Measurements from ENCODE around the gene TTC28.

Gene TTC28

GRCh38 chr22:28048529-28048928 is 631.1 kb downstream of the TTC28 start:
- no peak overlapping the region for H3K4me3 ChIP-seq (ENCODE audit: low read depth in 1 of 2, low read length in 2 of 2)
- no peak overlapping the region for H3K27ac ChIP-seq (ENCODE audit: low read length)

DNA sequence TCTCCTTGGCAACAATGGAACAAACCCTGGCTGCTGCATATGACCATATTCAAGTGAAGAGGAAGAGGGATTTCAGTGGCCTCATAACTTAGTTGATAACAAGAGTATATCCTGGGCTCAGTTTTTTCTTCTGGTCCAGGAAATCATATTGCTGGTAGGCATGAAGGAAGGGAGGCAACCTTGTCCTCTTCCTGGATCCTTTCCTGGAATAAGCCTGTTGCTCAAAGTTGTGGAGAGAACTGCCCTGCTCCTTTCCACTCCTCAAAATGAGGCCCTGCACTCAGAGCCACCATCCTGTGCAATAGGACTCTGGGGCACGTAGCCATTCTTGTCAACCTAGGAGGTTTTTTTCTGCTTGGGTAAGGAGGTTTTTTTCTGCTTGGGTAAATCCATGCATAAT is 631.9 kb downstream of the TTC28 start:
- H3K9me3 ChIP-seq (ENCODE audit: control insufficient read depth in 1 of 2, low read length in 2 of 2): no peaks in the 10 kb centered on the region
- no peak overlapping the region for H3K4me3 ChIP-seq (ENCODE audit: low read depth in 1 of 2, low read length in 2 of 2)
- no peaks in the 10 kb centered on the region for H3K27me3 ChIP-seq (ENCODE audit: low read depth, low read length)
- peaks cover 0 to 8% of the 10 kb centered on the region in 2 donors for H3K4me1 ChIP-seq (ENCODE audit: control insufficient read depth in 1 of 2, insufficient read depth in 2 of 2, low read length in 2 of 2)
- H3K27ac ChIP-seq (ENCODE audit: low read length): no peak overlapping the region
- H3K36me3 ChIP-seq (ENCODE audit: control insufficient read depth in 1 of 2, insufficient read depth in 2 of 2, low read length in 2 of 2): no peaks in the 10 kb centered on the region

More at GRCh38 chr22:28048529-28048928, 631.1 kb downstream of the TTC28 start:
- no peaks in the 10 kb centered on the region for H3K36me3 ChIP-seq (ENCODE audit: control insufficient read depth in 1 of 2, insufficient read depth in 2 of 2, low read length in 2 of 2)
- peaks cover 0 to 3% of the 10 kb centered on the region in 2 donors for H3K4me1 ChIP-seq (ENCODE audit: control insufficient read depth in 1 of 2, insufficient read depth in 2 of 2, low read length in 2 of 2)
- no peaks in the 10 kb centered on the region for H3K27me3 ChIP-seq (ENCODE audit: low read depth, low read length)
- H3K9me3 ChIP-seq (ENCODE audit: control insufficient read depth in 1 of 2, low read length in 2 of 2): no peaks in the 10 kb centered on the region

- H3K4me3 ChIP-seq (ENCODE audit: low read depth in 1 of 2, low read length in 2 of 2): no peak overlapping the region
- peaks cover 0 to 8% of the 10 kb centered on the region in 2 donors for H3K4me1 ChIP-seq (ENCODE audit: control insufficient read depth in 1 of 2, insufficient read depth in 2 of 2, low read length in 2 of 2)
- H3K27me3 ChIP-seq (ENCODE audit: low read depth, low read length): no peaks in the 10 kb centered on the region
- H3K36me3 ChIP-seq (ENCODE audit: control insufficient read depth in 1 of 2, insufficient read depth in 2 of 2, low read length in 2 of 2): no peaks in the 10 kb centered on the region
- no peaks in the 10 kb centered on the region for H3K9me3 ChIP-seq (ENCODE audit: control insufficient read depth in 1 of 2, low read length in 2 of 2)
- H3K27ac ChIP-seq (ENCODE audit: low read length): no peak overlapping the region
Measured at GRCh38 chr22:28046100-28046499, 633.5 kb downstream of the TTC28 start.

DNA sequence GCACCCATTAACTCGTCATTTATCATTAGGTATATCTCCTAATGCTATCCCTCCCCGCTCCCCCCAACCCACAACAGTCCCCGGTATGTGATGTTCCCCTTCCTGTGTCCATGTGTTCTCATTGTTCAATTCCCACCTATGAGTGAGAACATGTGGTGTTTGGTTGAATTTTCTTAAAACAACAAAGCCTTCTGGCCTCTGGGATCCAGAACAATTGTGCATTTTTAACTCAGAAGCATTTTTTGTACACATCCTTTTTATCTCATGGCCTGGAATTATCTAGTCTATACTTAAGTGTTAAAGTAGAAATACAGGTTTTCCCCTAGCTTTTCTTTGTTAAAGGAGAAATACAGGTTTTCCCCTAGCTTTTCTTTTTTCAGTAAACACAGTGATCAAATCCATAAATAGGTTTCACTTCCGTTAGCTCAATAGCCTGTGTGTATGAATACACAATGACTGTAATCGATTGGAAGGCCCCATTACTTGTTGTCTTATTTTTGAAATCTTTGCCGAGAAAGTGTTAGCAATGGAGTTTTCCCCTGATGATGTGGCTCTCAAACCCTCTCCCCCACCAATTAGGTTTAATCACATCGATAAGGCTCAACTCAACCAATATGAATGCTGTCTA is 635.0 kb downstream of the TTC28 start:
- Histone ChIP-seq H3K36me3 (ENCODE audit: control insufficient read depth in 1 of 2, insufficient read depth in 2 of 2, low read length in 2 of 2) (no peaks in the 10 kb centered on the region), H3K27ac (ENCODE audit: low read length) (no peak overlapping the region), H3K4me3 (ENCODE audit: low read depth in 1 of 2, low read length in 2 of 2) (no peak overlapping the region), H3K27me3 (ENCODE audit: low read depth, low read length) (no peaks in the 10 kb centered on the region), H3K4me1 (ENCODE audit: control insufficient read depth in 1 of 2, insufficient read depth in 2 of 2, low read length in 2 of 2) (peaks cover 0 to 8% of the 10 kb centered on the region in 2 donors), H3K9me3 (ENCODE audit: control insufficient read depth in 1 of 2, low read length in 2 of 2) (no peaks in the 10 kb centered on the region)

- no peak overlapping the region for H3K27ac ChIP-seq (ENCODE audit: low read length)
- no peaks in the 10 kb centered on the region for H3K27me3 ChIP-seq (ENCODE audit: low read depth, low read length)
- no peak overlapping the region for H3K4me3 ChIP-seq (ENCODE audit: low read depth in 1 of 2, low read length in 2 of 2)
- H3K4me1 ChIP-seq (ENCODE audit: control insufficient read depth in 1 of 2, insufficient read depth in 2 of 2, low read length in 2 of 2): peaks cover 0 to 8% of the 10 kb centered on the region in 2 donors
- no peaks in the 10 kb centered on the region for H3K9me3 ChIP-seq (ENCODE audit: control insufficient read depth in 1 of 2, low read length in 2 of 2)
- H3K36me3 ChIP-seq (ENCODE audit: control insufficient read depth in 1 of 2, insufficient read depth in 2 of 2, low read length in 2 of 2): no peaks in the 10 kb centered on the region
Measured at GRCh38 chr22:28043266-28043665, 636.4 kb downstream of the TTC28 start.

GRCh38 chr22:28034760-28035401 is 644.8 kb downstream of the TTC28 start:
- Histone ChIP-seq H3K9me3 (ENCODE audit: control insufficient read depth in 1 of 2, low read length in 2 of 2) (no peaks in the 10 kb centered on the region), H3K27me3 (ENCODE audit: low read depth, low read length) (no peaks in the 10 kb centered on the region), H3K27ac (ENCODE audit: low read length) (peak overlapping the region; percentile 3), H3K36me3 (ENCODE audit: control insufficient read depth in 1 of 2, insufficient read depth in 2 of 2, low read length in 2 of 2) (peaks cover 0 to under 1% of the 10 kb centered on the region in 2 donors), H3K4me3 (ENCODE audit: low read depth in 1 of 2, low read length in 2 of 2) (no peak overlapping the region), H3K4me1 (ENCODE audit: control insufficient read depth in 1 of 2, insufficient read depth in 2 of 2, low read length in 2 of 2) (peaks cover 13 to 25% of the 10 kb centered on the region in 2 donors)

DNA sequence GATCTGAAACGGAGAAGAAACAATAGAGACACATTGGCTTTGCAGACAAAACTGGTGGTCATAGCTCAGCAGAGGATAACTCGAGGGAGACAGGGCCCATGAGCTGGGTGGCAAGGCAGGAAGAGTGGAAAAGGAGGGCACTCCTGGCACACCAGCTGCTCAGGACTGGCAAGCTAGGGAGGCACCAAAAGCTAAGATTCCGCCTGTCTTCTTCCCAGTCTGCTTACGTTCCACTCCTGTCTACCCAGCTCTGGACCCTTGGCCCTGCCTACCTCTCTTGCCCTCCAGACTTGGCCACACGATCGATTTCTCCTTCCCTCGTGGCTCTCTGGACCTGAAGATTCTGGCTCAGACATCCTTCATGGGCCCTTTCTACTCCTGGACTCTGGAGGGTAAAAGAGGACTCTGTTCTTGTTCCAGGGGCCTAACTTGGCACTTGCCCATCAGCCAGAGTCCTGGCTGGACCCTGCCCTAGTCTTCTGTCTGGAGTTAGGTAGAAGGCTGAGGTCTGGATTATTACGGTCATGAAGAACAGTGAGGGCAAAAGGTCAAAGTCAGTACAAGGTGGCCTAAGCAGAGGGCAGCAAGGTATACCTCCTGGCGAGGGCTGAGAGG is 645.4 kb downstream of the TTC28 start:
- peaks cover 20 to 31% of the 10 kb centered on the region in 2 donors for H3K4me1 ChIP-seq (ENCODE audit: control insufficient read depth in 1 of 2, insufficient read depth in 2 of 2, low read length in 2 of 2)
- no peaks in the 10 kb centered on the region for H3K27me3 ChIP-seq (ENCODE audit: low read depth, low read length)
- no peak overlapping the region for H3K4me3 ChIP-seq (ENCODE audit: low read depth in 1 of 2, low read length in 2 of 2)
- peak overlapping the region; percentile 3 for H3K27ac ChIP-seq (ENCODE audit: low read length)
- H3K36me3 ChIP-seq (ENCODE audit: control insufficient read depth in 1 of 2, insufficient read depth in 2 of 2, low read length in 2 of 2): peaks cover 0 to 6% of the 10 kb centered on the region in 2 donors
- H3K9me3 ChIP-seq (ENCODE audit: control insufficient read depth in 1 of 2, low read length in 2 of 2): no peaks in the 10 kb centered on the region

DNA sequence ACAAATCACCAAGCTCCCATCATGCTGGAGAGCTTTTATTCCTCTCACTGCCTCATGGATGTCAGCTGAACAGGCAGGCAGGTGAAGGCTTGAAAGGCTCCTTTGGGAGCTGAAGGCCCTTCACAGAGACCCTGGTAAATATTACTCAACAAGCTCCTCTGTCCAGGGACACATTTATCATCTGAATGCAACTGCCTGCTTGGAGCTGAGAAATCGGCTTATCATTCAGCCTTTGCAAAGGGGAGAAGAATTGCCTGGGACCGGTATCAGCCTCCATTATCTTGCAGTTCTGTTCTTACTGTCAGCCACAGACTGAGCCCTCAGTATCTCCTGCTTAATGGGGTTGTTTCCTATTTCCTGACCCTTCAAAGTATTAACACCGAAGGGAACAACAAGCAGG is 646.8 kb downstream of the TTC28 start:
- Histone ChIP-seq H3K9me3 (ENCODE audit: control insufficient read depth in 1 of 2, low read length in 2 of 2) (no peaks in the 10 kb centered on the region), H3K36me3 (ENCODE audit: control insufficient read depth in 1 of 2, insufficient read depth in 2 of 2, low read length in 2 of 2) (peaks cover 0 to 6% of the 10 kb centered on the region in 2 donors), H3K4me1 (ENCODE audit: control insufficient read depth in 1 of 2, insufficient read depth in 2 of 2, low read length in 2 of 2) (peaks cover 33 to 45% of the 10 kb centered on the region in 2 donors), H3K27me3 (ENCODE audit: low read depth, low read length) (no peaks in the 10 kb centered on the region), H3K27ac (ENCODE audit: low read length) (no peak overlapping the region), H3K4me3 (ENCODE audit: low read depth in 1 of 2, low read length in 2 of 2) (no peak overlapping the region)

GRCh38 chr22:28031383-28031922 is 648.2 kb downstream of the TTC28 start:
- Histone ChIP-seq H3K9me3 (ENCODE audit: control insufficient read depth in 1 of 2, low read length in 2 of 2) (no peaks in the 10 kb centered on the region), H3K27ac (ENCODE audit: low read length) (no peak overlapping the region), H3K4me1 (ENCODE audit: control insufficient read depth in 1 of 2, insufficient read depth in 2 of 2, low read length in 2 of 2) (peaks cover 38 to 51% of the 10 kb centered on the region in 2 donors), H3K27me3 (ENCODE audit: low read depth, low read length) (no peaks in the 10 kb centered on the region), H3K4me3 (ENCODE audit: low read depth in 1 of 2, low read length in 2 of 2) (no peak overlapping the region), H3K36me3 (ENCODE audit: control insufficient read depth in 1 of 2, insufficient read depth in 2 of 2, low read length in 2 of 2) (peaks cover 0 to 6% of the 10 kb centered on the region in 2 donors)

GRCh38 chr22:28030473-28030872 is 649.2 kb downstream of the TTC28 start:
- no peaks in the 10 kb centered on the region for H3K27me3 ChIP-seq (ENCODE audit: low read depth, low read length)

GRCh38 chr22:28029956-28030355 is 649.7 kb downstream of the TTC28 start:
- Histone ChIP-seq H3K27ac (ENCODE audit: low read length) (no peak overlapping the region), H3K27me3 (ENCODE audit: low read depth, low read length) (no peaks in the 10 kb centered on the region), H3K4me3 (ENCODE audit: low read depth in 1 of 2, low read length in 2 of 2) (no peak overlapping the region), H3K9me3 (ENCODE audit: control insufficient read depth in 1 of 2, low read length in 2 of 2) (no peaks in the 10 kb centered on the region), H3K4me1 (ENCODE audit: control insufficient read depth in 1 of 2, insufficient read depth in 2 of 2, low read length in 2 of 2) (peaks cover 33 to 45% of the 10 kb centered on the region in 2 donors), H3K36me3 (ENCODE audit: control insufficient read depth in 1 of 2, insufficient read depth in 2 of 2, low read length in 2 of 2) (peaks cover 0 to 6% of the 10 kb centered on the region in 2 donors)

More at GRCh38 chr22:28030473-28030872, 649.2 kb downstream of the TTC28 start:
- H3K27ac ChIP-seq (ENCODE audit: low read length): no peak overlapping the region
- H3K9me3 ChIP-seq (ENCODE audit: control insufficient read depth in 1 of 2, low read length in 2 of 2): no peaks in the 10 kb centered on the region
- H3K4me3 ChIP-seq (ENCODE audit: low read depth in 1 of 2, low read length in 2 of 2): no peak overlapping the region
- H3K36me3 ChIP-seq (ENCODE audit: control insufficient read depth in 1 of 2, insufficient read depth in 2 of 2, low read length in 2 of 2): peaks cover 0 to 6% of the 10 kb centered on the region in 2 donors
- H3K4me1 ChIP-seq (ENCODE audit: control insufficient read depth in 1 of 2, insufficient read depth in 2 of 2, low read length in 2 of 2): peaks cover 37 to 50% of the 10 kb centered on the region in 2 donors

Data from muscle layer of duodenum (tissue), 2 donors.